ENCODE measurements around the gene PLXNA4. TPM values are rescaled to one million over a fixed set of nuclear protein-coding genes. Genes with fewer than 3 reads are reported as not detected.

The PLXNA4 gene
- total RNA-seq, 2 donors from 2014 or later: 2.1 to 8.2 TPM

DNA sequence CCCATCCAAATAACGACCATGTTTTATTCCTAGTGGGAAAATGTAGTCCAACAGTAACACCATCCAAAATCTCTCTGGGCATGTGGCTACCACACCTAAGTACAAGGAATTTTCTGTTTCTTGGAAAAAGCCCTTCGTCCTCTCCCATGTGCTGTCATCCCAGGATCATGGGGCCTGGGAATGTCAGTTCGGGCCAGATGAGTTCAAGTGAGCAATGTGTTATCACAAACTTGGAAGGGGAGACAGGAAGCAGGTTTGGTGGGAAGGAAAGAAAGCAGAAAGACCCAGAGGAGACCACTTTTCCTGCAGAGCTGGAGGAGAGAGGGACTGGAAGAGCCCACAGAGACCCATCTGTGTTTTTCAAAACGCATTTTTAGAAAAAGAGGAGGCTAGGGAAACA lies 110.8 kb downstream of the PLXNA4 start:
- no peaks in the 10 kb centered on the region for H3K27me3 ChIP-seq
- no peaks in the 10 kb centered on the region for H3K4me1 ChIP-seq
- DNase-seq: no peak
- TF ChIP-seq, protein P1, sequence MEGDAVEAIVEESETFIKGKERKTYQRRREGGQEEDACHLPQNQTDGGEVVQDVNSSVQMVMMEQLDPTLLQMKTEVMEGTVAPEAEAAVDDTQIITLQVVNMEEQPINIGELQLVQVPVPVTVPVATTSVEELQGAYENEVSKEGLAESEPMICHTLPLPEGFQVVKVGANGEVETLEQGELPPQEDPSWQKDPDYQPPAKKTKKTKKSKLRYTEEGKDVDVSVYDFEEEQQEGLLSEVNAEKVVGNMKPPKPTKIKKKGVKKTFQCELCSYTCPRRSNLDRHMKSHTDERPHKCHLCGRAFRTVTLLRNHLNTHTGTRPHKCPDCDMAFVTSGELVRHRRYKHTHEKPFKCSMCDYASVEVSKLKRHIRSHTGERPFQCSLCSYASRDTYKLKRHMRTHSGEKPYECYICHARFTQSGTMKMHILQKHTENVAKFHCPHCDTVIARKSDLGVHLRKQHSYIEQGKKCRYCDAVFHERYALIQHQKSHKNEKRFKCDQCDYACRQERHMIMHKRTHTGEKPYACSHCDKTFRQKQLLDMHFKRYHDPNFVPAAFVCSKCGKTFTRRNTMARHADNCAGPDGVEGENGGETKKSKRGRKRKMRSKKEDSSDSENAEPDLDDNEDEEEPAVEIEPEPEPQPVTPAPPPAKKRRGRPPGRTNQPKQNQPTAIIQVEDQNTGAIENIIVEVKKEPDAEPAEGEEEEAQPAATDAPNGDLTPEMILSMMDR (IDR thresholded peaks at IDR 0.05): no peak
- TF ChIP-seq POLR2A (IDR thresholded peaks at IDR 0.05): no peak
- H3K9me3 ChIP-seq: no peaks in the 10 kb centered on the region
- H3K27ac ChIP-seq: no peak overlapping the region
- ATAC-seq: no peak
- intact Hi-C loops (cut with DNase I): no loop called here
- 54 to 68% methylated on average over 4 of the region's 4 CpGs for WGBS, 2 donors
- no peaks in the 10 kb centered on the region for H3K36me3 ChIP-seq (replicated peaks in 1 of 2; ENCODE audit: insufficient read depth in 1 of 2, low read depth in 2 of 2)
- no peak overlapping the region for H3K4me3 ChIP-seq

DNA sequence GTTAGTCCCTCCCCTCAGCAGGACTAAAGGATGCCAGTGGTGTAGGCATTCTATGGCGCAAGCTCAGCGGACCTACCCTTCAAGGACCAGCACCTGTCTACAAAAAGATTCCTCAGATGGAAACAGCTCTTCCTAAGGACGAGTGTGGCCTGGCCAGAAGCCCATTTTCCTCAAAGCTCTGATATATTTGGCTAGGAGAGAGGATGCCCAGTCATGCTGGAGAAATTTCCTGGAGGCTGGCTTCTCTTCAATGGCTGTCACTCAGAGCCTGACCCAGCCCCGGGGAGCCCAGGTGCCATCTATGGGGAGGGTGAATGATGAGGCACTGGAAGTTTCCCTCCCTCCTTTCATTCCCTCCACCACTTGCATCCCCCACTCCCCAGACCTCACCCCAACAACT lies 111.5 kb downstream of the PLXNA4 start:
- Histone ChIP-seq H3K4me3 (no peak overlapping the region), H3K36me3 (replicated peaks in 1 of 2; ENCODE audit: insufficient read depth in 1 of 2, low read depth in 2 of 2) (no peaks in the 10 kb centered on the region), H3K4me1 (no peaks in the 10 kb centered on the region), H3K27ac (no peak overlapping the region), H3K27me3 (no peaks in the 10 kb centered on the region), H3K9me3 (no peaks in the 10 kb centered on the region)
- no peak for DNase-seq
- WGBS, 2 donors: 62 to 73% methylated on average over 4 of the region's 4 CpGs
- ATAC-seq: no peak
- intact Hi-C loops (cut with DNase I): no loop called here
- TF ChIP-seq, protein P1 (IDR thresholded peaks at IDR 0.05): no peak
- TF ChIP-seq POLR2A (IDR thresholded peaks at IDR 0.05): no peak

DNA sequence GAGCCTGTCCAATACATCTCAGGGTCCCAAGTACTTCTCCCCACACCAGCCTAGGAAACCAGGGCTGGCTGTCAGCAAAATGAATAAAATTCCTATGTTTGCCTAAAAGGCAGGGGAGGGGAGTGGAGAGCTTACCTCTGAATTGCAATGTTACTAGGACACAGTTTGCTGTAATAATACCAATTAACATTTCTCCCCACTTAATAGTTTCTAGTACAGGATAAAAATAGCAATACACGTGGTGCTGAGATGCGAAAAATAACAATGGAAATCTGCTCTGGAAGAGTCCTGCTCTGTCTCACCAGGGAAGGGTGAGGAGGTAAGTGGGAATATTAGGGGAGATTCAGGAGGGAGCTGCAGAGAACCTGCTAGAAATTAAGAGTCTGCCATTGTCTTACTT lies 112.3 kb downstream of the PLXNA4 start:
- Histone ChIP-seq H3K27me3 (no peaks in the 10 kb centered on the region), H3K27ac (no peak overlapping the region), H3K4me1 (no peaks in the 10 kb centered on the region), H3K36me3 (replicated peaks in 1 of 2; ENCODE audit: insufficient read depth in 1 of 2, low read depth in 2 of 2) (no peaks in the 10 kb centered on the region), H3K4me3 (no peak overlapping the region), H3K9me3 (no peaks in the 10 kb centered on the region)
- TF ChIP-seq, protein P1 (IDR thresholded peaks at IDR 0.05): no peak
- TF ChIP-seq POLR2A (IDR thresholded peaks at IDR 0.05): no peak
- DNase-seq (no peak), ATAC-seq (no peak)
- WGBS, 2 donors: 62 to 78% methylated on average over 2 of the region's 2 CpGs
- intact Hi-C loops (cut with DNase I): no loop called here

DNA sequence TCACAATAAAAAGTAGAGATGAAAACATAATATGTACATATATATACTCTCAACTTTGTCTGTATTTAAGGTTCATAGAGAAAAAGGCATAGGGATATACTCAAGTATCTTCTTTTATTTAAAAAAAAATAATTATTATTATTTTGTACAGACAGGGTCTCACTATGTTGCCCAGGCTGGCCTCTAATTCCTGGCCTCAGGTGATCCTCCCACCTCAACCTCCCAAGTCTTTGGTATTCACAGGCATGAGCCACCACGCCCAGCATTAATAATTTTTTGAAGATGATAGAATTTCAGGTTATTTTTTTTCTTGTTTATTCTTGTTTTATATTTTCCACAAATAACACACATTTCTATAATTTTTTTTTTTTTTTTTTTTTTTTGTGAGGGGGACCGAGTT lies 113.8 kb downstream of the PLXNA4 start:
- no peak overlapping the region for H3K27ac ChIP-seq
- 85 to 88% methylated on average over 2 of the region's 2 CpGs for WGBS, 2 donors
- H3K27me3 ChIP-seq: no peaks in the 10 kb centered on the region
- no peaks in the 10 kb centered on the region for H3K36me3 ChIP-seq (replicated peaks in 1 of 2; ENCODE audit: insufficient read depth in 1 of 2, low read depth in 2 of 2)
- H3K4me3 ChIP-seq: no peak overlapping the region
- ATAC-seq: no peak
- H3K9me3 ChIP-seq: no peaks in the 10 kb centered on the region
- H3K4me1 ChIP-seq: no peaks in the 10 kb centered on the region
- TF ChIP-seq POLR2A (IDR thresholded peaks at IDR 0.05): no peak
- TF ChIP-seq, protein P1 (IDR thresholded peaks at IDR 0.05): no peak
- DNase-seq: no peak
- intact Hi-C loops (cut with DNase I): no loop called here

DNA sequence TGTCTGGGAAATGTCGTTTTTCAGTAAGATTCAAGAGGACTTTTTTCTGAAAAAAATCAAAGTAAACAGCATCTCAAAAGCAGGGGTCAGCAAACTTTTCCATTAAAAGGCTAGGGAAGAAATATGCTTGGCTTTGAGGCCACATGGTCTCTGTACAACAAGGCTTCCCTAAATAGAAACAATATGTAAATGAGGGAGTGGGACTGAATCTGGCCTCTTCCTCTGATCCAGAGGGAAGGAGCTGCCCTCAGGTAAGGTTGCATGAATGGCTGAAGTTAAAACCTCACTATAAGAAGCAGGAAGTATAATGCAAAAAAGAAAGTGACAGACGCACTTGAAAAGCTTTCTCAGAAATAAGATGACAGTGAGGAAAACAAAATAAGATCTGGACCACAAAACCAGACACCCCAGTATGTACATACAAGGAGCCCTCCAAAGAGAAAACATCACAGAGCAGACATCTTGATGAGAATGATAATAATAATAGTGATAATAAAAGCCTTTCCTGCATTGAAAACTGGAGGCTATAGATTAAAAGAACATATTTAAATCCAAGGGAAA lies 115.2 kb downstream of the PLXNA4 start:
- Histone ChIP-seq H3K4me3 (no peak overlapping the region), H3K27me3 (no peaks in the 10 kb centered on the region), H3K27ac (no peak overlapping the region), H3K36me3 (replicated peaks in 1 of 2; ENCODE audit: insufficient read depth in 1 of 2, low read depth in 2 of 2) (no peaks in the 10 kb centered on the region), H3K9me3 (no peaks in the 10 kb centered on the region), H3K4me1 (no peaks in the 10 kb centered on the region)
- WGBS, 2 donors: 35 to 49% methylated on average over 2 of the region's 2 CpGs
- no peak for TF ChIP-seq POLR2A (IDR thresholded peaks at IDR 0.05)
- TF ChIP-seq, protein P1 (IDR thresholded peaks at IDR 0.05): no peak
- ATAC-seq: no peak
- intact Hi-C loops (cut with DNase I): no loop called here
- no peak for DNase-seq

Data from body of pancreas (tissue), 4 donors.